ENCODE results near the gene RPS14.

Gene RPS14

GRCh38 chr5:150449517-150450339 is at the start of gene RPS14:
RPS14 (minus strand) TSS chr5:150449739; CDS start chr5:150447733, 2,006 bp downstream.
- Histone ChIP-seq H2AFZ (ENCODE audit: low read depth, low read length) (peak within 1 kb of the TSS; percentile 36), H3K27me3 (ENCODE audit: insufficient read depth, low read length) (no peaks in the 10 kb centered on the region), H3K36me3 (ENCODE audit: insufficient read depth, low read length) (peaks cover 34% of the 10 kb centered on the region), H3K4me1 (ENCODE audit: insufficient read depth, low read length) (peaks cover 17% of the 10 kb centered on the region), H3K9me3 (ENCODE audit: low read length) (peaks cover 7% of the 10 kb centered on the region), H3K4me3 (ENCODE audit: low read length) (peak within 1 kb of the TSS; percentile 95)

DNA sequence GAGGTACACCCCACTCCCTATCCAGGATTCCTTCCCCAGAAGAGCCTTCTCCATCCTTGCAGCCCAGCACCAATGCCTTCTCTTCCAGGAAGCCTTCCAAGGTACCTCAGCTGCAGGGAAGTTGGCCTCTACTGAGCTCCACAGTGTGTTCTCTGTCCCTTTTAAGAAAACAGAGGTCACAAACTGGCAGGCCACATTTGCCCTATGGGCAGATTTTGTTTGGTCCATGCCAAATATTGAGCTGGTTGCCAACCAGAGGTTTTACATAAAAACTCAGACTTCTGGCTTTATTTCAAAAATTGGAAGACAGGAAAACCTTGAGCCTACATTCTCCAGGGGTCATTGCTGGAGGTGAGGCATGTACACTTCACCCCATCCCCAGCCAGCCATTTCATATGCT is 49.4 kb upstream of the RPS14 start:
- Histone ChIP-seq H3K4me1 (ENCODE audit: insufficient read depth, low read length) (peaks cover 26% of the 10 kb centered on the region), H3K27me3 (ENCODE audit: insufficient read depth, low read length) (no peaks in the 10 kb centered on the region), H3K9me3 (ENCODE audit: low read length) (no peaks in the 10 kb centered on the region), H2AFZ (ENCODE audit: low read depth, low read length) (no peak overlapping the region), H3K36me3 (ENCODE audit: insufficient read depth, low read length) (peaks cover 6% of the 10 kb centered on the region), H3K4me3 (ENCODE audit: low read length) (no peak overlapping the region)

GRCh38 chr5:150498501-150498900 is 49.0 kb upstream of the RPS14 start:
- Histone ChIP-seq H3K27me3 (ENCODE audit: insufficient read depth, low read length) (no peaks in the 10 kb centered on the region), H3K4me3 (ENCODE audit: low read length) (no peak overlapping the region), H3K36me3 (ENCODE audit: insufficient read depth, low read length) (peaks cover 7% of the 10 kb centered on the region), H2AFZ (ENCODE audit: low read depth, low read length) (no peak overlapping the region), H3K4me1 (ENCODE audit: insufficient read depth, low read length) (peaks cover 26% of the 10 kb centered on the region), H3K9me3 (ENCODE audit: low read length) (no peaks in the 10 kb centered on the region)

GRCh38 chr5:150497989-150498317 is 48.4 kb upstream of the RPS14 start:
- H3K27me3 ChIP-seq (ENCODE audit: insufficient read depth, low read length), result no peaks in the 10 kb centered on the region
- no peak overlapping the region for H2AFZ ChIP-seq (ENCODE audit: low read depth, low read length)
- H3K4me1 ChIP-seq (ENCODE audit: insufficient read depth, low read length), result peaks cover 26% of the 10 kb centered on the region
- no peaks in the 10 kb centered on the region for H3K9me3 ChIP-seq (ENCODE audit: low read length)
- H3K36me3 ChIP-seq (ENCODE audit: insufficient read depth, low read length), result peaks cover 8% of the 10 kb centered on the region
- no peak overlapping the region for H3K4me3 ChIP-seq (ENCODE audit: low read length)

DNA sequence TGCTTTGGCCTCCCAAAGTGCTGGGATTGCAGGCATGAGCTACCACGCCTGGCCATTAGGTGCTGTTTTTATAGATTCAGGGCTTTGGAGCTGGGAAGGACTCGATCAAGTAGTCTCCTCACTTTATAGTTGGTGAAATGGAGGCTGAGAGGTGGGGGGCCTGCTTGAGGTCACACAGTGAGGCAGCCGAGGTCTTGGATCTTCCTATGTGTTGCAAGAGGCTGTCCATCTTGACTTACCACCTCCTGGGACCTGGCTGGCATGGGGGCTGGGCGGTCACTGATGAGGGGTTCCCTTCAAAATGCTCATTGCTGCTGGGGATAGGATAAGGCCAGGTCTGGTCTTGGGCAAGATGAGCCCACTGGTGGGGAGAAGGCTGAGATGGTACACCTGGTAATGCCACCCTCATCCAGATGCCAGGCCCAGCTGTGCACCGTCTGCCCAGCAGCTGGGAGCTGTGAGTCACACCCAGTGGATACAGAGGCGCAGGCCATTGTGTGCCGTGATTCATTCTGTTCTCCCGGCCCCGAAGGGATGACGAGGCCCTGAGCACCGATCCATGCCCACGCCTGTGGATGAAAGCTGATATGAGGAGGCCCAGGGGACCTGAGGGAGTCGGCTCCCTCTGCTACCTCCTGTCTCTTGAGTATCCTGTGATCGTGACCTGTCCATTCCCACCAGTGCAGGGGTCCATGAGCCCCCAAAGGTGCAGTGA is 47.9 kb upstream of the RPS14 start:
- H3K27me3 ChIP-seq (ENCODE audit: insufficient read depth, low read length), result no peaks in the 10 kb centered on the region
- no peak overlapping the region for H3K4me3 ChIP-seq (ENCODE audit: low read length)
- H3K4me1 ChIP-seq (ENCODE audit: insufficient read depth, low read length), result peaks cover 26% of the 10 kb centered on the region
- no peaks in the 10 kb centered on the region for H3K9me3 ChIP-seq (ENCODE audit: low read length)
- H3K36me3 ChIP-seq (ENCODE audit: insufficient read depth, low read length), result peaks cover 8% of the 10 kb centered on the region
- H2AFZ ChIP-seq (ENCODE audit: low read depth, low read length), result no peak overlapping the region

DNA sequence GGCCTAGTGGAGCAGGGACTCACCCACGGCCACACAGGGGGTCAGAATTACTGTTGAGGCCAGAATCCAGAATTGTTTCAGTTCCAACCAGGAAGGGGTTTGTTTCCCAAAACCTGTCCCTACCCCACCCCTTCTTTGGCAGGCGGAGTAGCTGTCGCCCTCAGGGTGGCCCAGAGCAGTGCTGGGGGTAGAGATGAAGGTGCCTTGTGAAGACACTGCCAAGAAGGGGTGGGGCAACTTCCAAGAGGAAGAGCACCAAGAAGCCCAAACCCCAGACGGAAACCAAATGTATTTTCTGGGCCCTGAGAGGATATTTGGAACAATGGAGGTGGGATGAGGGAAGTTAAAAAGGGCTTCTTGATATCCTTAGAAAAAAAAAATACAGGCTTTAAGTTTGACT is 47.0 kb upstream of the RPS14 start:
- Histone ChIP-seq H3K36me3 (ENCODE audit: insufficient read depth, low read length) (peaks cover 14% of the 10 kb centered on the region), H3K4me1 (ENCODE audit: insufficient read depth, low read length) (peaks cover 26% of the 10 kb centered on the region), H2AFZ (ENCODE audit: low read depth, low read length) (no peak overlapping the region), H3K9me3 (ENCODE audit: low read length) (no peaks in the 10 kb centered on the region), H3K4me3 (ENCODE audit: low read length) (no peak overlapping the region), H3K27me3 (ENCODE audit: insufficient read depth, low read length) (no peaks in the 10 kb centered on the region)

GRCh38 chr5:150496098-150496497 is 46.6 kb upstream of the RPS14 start:
- no peak overlapping the region for H2AFZ ChIP-seq (ENCODE audit: low read depth, low read length)
- H3K4me1 ChIP-seq (ENCODE audit: insufficient read depth, low read length), result peaks cover 26% of the 10 kb centered on the region
- peaks cover 14% of the 10 kb centered on the region for H3K36me3 ChIP-seq (ENCODE audit: insufficient read depth, low read length)
- no peak overlapping the region for H3K4me3 ChIP-seq (ENCODE audit: low read length)
- no peaks in the 10 kb centered on the region for H3K9me3 ChIP-seq (ENCODE audit: low read length)
- no peaks in the 10 kb centered on the region for H3K27me3 ChIP-seq (ENCODE audit: insufficient read depth, low read length)

GRCh38 chr5:150492621-150493020 is 43.1 kb upstream of the RPS14 start:
- H3K27me3 ChIP-seq (ENCODE audit: insufficient read depth, low read length), result no peaks in the 10 kb centered on the region
- H3K9me3 ChIP-seq (ENCODE audit: low read length), result no peaks in the 10 kb centered on the region
- peaks cover 14% of the 10 kb centered on the region for H3K36me3 ChIP-seq (ENCODE audit: insufficient read depth, low read length)
- peaks cover 30% of the 10 kb centered on the region for H3K4me1 ChIP-seq (ENCODE audit: insufficient read depth, low read length)
- no peak overlapping the region for H3K4me3 ChIP-seq (ENCODE audit: low read length)
- H2AFZ ChIP-seq (ENCODE audit: low read depth, low read length), result no peak overlapping the region

DNA sequence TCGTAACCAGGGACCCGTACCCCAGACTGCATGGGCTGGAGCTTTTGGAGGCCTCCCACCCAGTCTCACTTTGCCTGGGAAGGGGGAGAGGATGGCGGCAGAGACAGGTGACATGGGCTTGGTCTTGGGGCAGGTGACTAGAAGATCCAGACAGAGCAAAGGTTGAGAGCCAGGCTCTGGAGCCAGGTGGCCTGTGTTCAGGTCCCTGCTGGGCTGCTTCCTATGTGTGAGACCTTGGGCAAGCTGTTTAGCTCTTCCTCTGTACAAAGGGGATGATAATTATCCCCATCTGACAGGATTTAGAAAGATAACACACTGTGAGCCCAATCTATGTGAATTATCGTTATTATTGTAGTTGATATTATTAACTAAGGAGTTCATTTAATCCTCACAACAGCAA is 42.3 kb upstream of the RPS14 start:
- Histone ChIP-seq H3K4me1 (ENCODE audit: insufficient read depth, low read length) (peaks cover 33% of the 10 kb centered on the region), H2AFZ (ENCODE audit: low read depth, low read length) (no peak overlapping the region), H3K36me3 (ENCODE audit: insufficient read depth, low read length) (peaks cover 14% of the 10 kb centered on the region), H3K9me3 (ENCODE audit: low read length) (no peaks in the 10 kb centered on the region), H3K4me3 (ENCODE audit: low read length) (no peak overlapping the region), H3K27me3 (ENCODE audit: insufficient read depth, low read length) (no peaks in the 10 kb centered on the region)

DNA sequence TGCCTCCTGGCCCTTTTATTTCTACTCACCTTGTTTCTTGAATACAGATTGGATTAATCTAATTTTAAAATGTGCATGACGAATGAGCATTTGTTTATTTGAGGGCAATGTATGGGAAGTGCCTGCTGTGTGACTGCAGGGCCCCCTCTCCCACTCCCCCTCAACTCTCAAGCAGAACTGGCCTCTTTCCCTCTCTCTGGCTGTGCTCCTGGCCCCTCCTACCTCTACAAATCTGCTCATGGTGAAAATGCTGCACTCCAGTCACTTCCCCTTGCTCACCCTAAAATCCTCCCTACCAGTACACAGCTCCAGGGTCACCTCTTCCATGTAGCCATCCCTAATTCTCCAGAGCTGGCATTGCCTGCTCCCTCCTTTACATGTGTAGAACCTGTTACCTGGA is 41.2 kb upstream of the RPS14 start:
- Histone ChIP-seq H3K9me3 (ENCODE audit: low read length) (no peaks in the 10 kb centered on the region), H3K4me3 (ENCODE audit: low read length) (no peak overlapping the region), H3K27me3 (ENCODE audit: insufficient read depth, low read length) (no peaks in the 10 kb centered on the region), H3K36me3 (ENCODE audit: insufficient read depth, low read length) (peaks cover 14% of the 10 kb centered on the region), H2AFZ (ENCODE audit: low read depth, low read length) (no peak overlapping the region), H3K4me1 (ENCODE audit: insufficient read depth, low read length) (peaks cover 33% of the 10 kb centered on the region)

DNA sequence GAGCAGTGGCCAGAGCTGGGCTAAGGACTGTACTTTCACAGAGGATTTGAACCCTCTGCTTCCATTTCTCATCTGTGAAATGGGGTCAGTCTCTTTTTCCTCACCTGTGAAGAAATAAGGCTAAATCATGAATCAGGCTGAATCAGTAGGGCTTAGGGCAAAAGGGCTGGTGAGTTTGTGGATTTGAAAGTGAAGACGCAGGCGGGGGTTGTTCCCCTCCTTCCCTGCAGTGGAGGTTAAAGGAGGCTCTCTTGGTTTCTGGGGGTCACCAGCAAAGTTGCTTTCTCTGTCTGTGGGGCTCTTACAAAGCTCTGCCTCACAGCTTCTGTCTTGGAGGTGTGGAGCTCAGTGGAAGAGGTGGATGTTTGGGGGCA is 40.7 kb upstream of the RPS14 start:
- Histone ChIP-seq H3K4me1 (ENCODE audit: insufficient read depth, low read length) (peaks cover 33% of the 10 kb centered on the region), H3K4me3 (ENCODE audit: low read length) (no peak overlapping the region), H2AFZ (ENCODE audit: low read depth, low read length) (no peak overlapping the region), H3K36me3 (ENCODE audit: insufficient read depth, low read length) (peaks cover 12% of the 10 kb centered on the region), H3K9me3 (ENCODE audit: low read length) (no peaks in the 10 kb centered on the region), H3K27me3 (ENCODE audit: insufficient read depth, low read length) (no peaks in the 10 kb centered on the region)

DNA sequence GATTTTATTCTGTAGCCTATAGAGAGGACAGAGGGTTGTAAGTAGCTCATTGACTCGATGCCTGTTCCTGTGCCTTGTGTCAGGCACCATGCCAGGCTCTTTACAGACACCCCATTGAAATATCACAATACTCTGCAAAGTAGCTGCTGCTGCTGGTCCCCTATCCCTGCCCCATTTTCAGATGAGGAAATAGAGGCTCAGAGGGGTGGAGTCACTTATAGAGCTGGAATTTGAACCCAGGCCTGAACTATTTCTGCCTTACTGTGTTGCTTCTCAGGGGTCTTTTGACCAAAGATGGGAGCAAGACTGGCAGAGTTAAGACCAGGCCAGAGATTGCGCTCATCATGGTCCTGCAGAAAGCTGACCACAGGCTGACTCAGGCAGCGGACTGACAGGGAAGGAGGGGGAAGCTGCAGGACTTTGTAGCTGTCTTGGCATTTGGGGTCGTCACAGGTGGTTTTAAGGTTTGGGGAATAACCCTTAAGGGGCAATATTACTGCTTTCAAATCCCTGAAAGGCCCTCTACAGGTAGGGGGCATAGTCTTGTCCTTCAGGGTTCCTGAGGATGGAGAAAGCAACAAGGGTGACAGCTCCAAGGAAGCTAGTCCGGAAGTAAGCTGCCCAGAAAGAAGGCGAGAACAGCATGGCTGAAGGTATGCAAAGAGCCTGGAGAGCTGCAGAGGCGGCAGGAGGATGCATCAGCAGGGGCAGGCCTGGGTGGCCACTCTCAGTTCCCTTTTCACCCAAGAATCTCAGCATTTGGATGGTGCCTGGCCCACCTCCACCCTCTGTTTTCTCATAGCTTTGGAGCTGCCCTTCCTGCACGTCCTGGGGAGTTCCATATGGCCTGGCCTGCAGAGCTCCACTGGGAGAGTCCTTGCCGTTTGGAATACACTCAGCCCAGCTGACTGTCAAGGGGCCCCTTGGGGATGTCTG is 40.1 kb upstream of the RPS14 start:
- H3K4me3 ChIP-seq (ENCODE audit: low read length), result no peak overlapping the region
- H2AFZ ChIP-seq (ENCODE audit: low read depth, low read length), result no peak overlapping the region
- H3K27me3 ChIP-seq (ENCODE audit: insufficient read depth, low read length), result no peaks in the 10 kb centered on the region
- H3K36me3 ChIP-seq (ENCODE audit: insufficient read depth, low read length), result peaks cover 12% of the 10 kb centered on the region
- H3K9me3 ChIP-seq (ENCODE audit: low read length), result no peaks in the 10 kb centered on the region
- peaks cover 37% of the 10 kb centered on the region for H3K4me1 ChIP-seq (ENCODE audit: insufficient read depth, low read length)

Measured in neuron (in vitro differentiated cells).